ENCODE data around the gene HIRIP3.

- no peak for TF ChIP-seq POLR2A (IDR thresholded peaks at IDR 0.05)
- no peak for TF ChIP-seq CTCF (IDR thresholded peaks at IDR 0.05)
These were observed 11.4 kb upstream of the HIRIP3 start for GRCh38 chr16:30006659-30007377.

Measured in body of pancreas (tissue), 4 donors.